C1 segment of cervical spinal cord (tissue), 14 donors: ENCODE data around the gene EYA3.
A peak's percentile ranks its signal among the peaks of the same experiment; 100 is the strongest.
"Not testable (repeated sequence)": the region's sequence is repeated elsewhere in the genome, so short reads cannot be mapped to it uniquely, and the experiment has no call there.

Experiments
- DNase-seq, 14 donors: peaks; one replicate each; lab custom pipeline; 2025; lab: John Stamatoyannopoulos, UW

The EYA3 gene

GRCh38 chr1:28028873-28029654 lies 59.3 kb downstream of the EYA3 start:
- no peak for DNase-seq

- DNase-seq, result no peak
Measured at GRCh38 chr1:28027660-28028059, 60.8 kb downstream of the EYA3 start.

GRCh38 chr1:28027238-28027637 lies 61.2 kb downstream of the EYA3 start:
- DNase-seq, result no peak

- no peak for DNase-seq
Measured at GRCh38 chr1:28026329-28026728, 62.1 kb downstream of the EYA3 start.

- no peak for DNase-seq
Measured at GRCh38 chr1:28021064-28021463, 67.3 kb downstream of the EYA3 start.

- DNase-seq, result no peak
Measured at GRCh38 chr1:28010969-28011368, 77.4 kb downstream of the EYA3 start.

- not testable (repeated sequence) for DNase-seq
Measured at GRCh38 chr1:28003117-28003516, 85.3 kb downstream of the EYA3 start.

- DNase-seq, result no peak
Measured at GRCh38 chr1:28002600-28002999, 85.8 kb downstream of the EYA3 start.

- DNase-seq, result no peak
Measured at GRCh38 chr1:27999055-27999454, 89.4 kb downstream of the EYA3 start.

GRCh38 chr1:27994526-27994925 lies 93.9 kb downstream of the EYA3 start:
- DNase-seq, result not testable (repeated sequence)

- DNase-seq, result no peak
Measured at GRCh38 chr1:27994060-27994459, 94.3 kb downstream of the EYA3 start.

GRCh38 chr1:27993241-27993640 lies 95.2 kb downstream of the EYA3 start:
- no peak for DNase-seq

- DNase-seq, result no peak
Measured at GRCh38 chr1:27992276-27992675, 96.1 kb downstream of the EYA3 start.

GRCh38 chr1:27990920-27991537 lies 97.4 kb downstream of the EYA3 start:
- no peak for DNase-seq

- DNase-seq, result peak in 1 of 14 donors; percentile 12
Measured at GRCh38 chr1:27981145-27981544, 107.3 kb downstream of the EYA3 start.

GRCh38 chr1:27980216-27980845 lies 108.1 kb downstream of the EYA3 start:
- DNase-seq, result no peak

GRCh38 chr1:27979859-27980201 lies 108.6 kb downstream of the EYA3 start:
- DNase-seq, result no peak

- peak in 2 of 14 donors; percentile 7 to 10 for DNase-seq
Measured at GRCh38 chr1:27979151-27979858, 109.1 kb downstream of the EYA3 start.

- no peak for DNase-seq
Measured at GRCh38 chr1:27974417-27974781, 114.0 kb downstream of the EYA3 start.

GRCh38 chr1:27973771-27974416 lies 114.5 kb downstream of the EYA3 start:
- DNase-seq, result peak in 2 of 14 donors; percentile 8 to 23

- no peak for DNase-seq
Measured at GRCh38 chr1:27972141-27972540, 116.3 kb downstream of the EYA3 start.

- peak in 3 of 14 donors; percentile 19 to 36 (median 31) for DNase-seq
Measured at GRCh38 chr1:27971674-27972073, 116.7 kb downstream of the EYA3 start.
